Keratinocyte (primary cell): ENCODE data around the gene CNDP2. TPM values are rescaled to one million over a fixed set of nuclear protein-coding genes. Genes with fewer than 3 reads are reported as not detected.

Experiments used
- DNase-seq: peaks from one replicate; pipeline ENCODE4 v3.0.0-alpha.2; 2011; ENCODE audit warnings: low read depth, missing footprints, low spot score
- FAIRE-seq: peaks from 2 replicates; lab custom pipeline; 2011; peaks lifted over from hg19 to GRCh38; lab: Jason Lieb, UNC
- H2AFZ ChIP-seq: 2 replicates; pipeline ENCODE4 v1.6.0; 2012; ENCODE audit warnings: low read length, control low read depth, inconsistent platforms; ENCODE audit not compliant: control insufficient read depth
- H3K27ac ChIP-seq: 2 replicates; pipeline ENCODE4 v1.5.1; 2011; ENCODE audit warnings: low read length; ENCODE audit not compliant: control insufficient read depth, insufficient read depth
- H3K27me3 ChIP-seq: 3 replicates; pipeline ENCODE4 v1.6.0; 2011; ENCODE audit warnings: low read length; ENCODE audit not compliant: control insufficient read depth, insufficient read depth; ENCODE audit errors: extremely low read depth
- H3K36me3 ChIP-seq, 2 experiments: 2 replicates in 1 of 2; 3 replicates in 1 of 2; pipeline ENCODE4 v1.5.1; 2011; ENCODE audit warnings: low read length in 2 of 2, mild to moderate bottlenecking in 1 of 2; ENCODE audit not compliant: control insufficient read depth in 2 of 2, insufficient read depth in 2 of 2; ENCODE audit errors: extremely low read depth in 1 of 2
- H3K4me1 ChIP-seq: 3 replicates; pipeline ENCODE4 v1.5.1; 2011; ENCODE audit warnings: low read length; ENCODE audit not compliant: control insufficient read depth, insufficient read depth; ENCODE audit errors: extremely low read depth
- H3K4me2 ChIP-seq: 3 replicates; pipeline ENCODE4 v1.6.0; 2011; ENCODE audit warnings: low read depth, low read length; ENCODE audit not compliant: control insufficient read depth, insufficient read depth; ENCODE audit errors: extremely low read depth
- H3K4me3 ChIP-seq, 3 experiments: fragments of 200-600 bp in 1 of 3; sonication (generic) in 1 of 3; 2 replicates in 2 of 3; 3 replicates in 1 of 3; pipeline ENCODE4 v1.5.1; 2011 to 2016; ENCODE audit warnings: low read length in 3 of 3, mild to moderate bottlenecking in 3 of 3, control low read depth in 2 of 3, inconsistent platforms in 1 of 3, low read depth in 1 of 3, mixed read lengths in 1 of 3, mixed run types in 1 of 3, moderate library complexity in 1 of 3; ENCODE audit not compliant: control insufficient read depth in 2 of 3, insufficient read depth in 2 of 3; ENCODE audit errors: extremely low read depth in 1 of 3
- H3K79me2 ChIP-seq: 2 replicates; pipeline ENCODE4 v1.6.0; 2012; ENCODE audit warnings: low read length; ENCODE audit not compliant: control insufficient read depth, insufficient read depth
- H3K9ac ChIP-seq: 3 replicates; pipeline ENCODE4 v1.6.0; 2011; ENCODE audit warnings: low read length; ENCODE audit not compliant: control insufficient read depth, insufficient read depth; ENCODE audit errors: extremely low read depth
- H3K9me1 ChIP-seq: 3 replicates; pipeline ENCODE4 v1.6.0; 2011; ENCODE audit warnings: low read length; ENCODE audit not compliant: control insufficient read depth, insufficient read depth; ENCODE audit errors: extremely low read depth
- H3K9me3 ChIP-seq: 2 replicates; pipeline ENCODE4 v1.5.1; 2012; ENCODE audit warnings: low read depth, low read length; ENCODE audit not compliant: control insufficient read depth
- H4K20me1 ChIP-seq: 3 replicates; pipeline ENCODE4 v1.6.0; 2011; ENCODE audit warnings: low read length; ENCODE audit not compliant: control insufficient read depth, insufficient read depth; ENCODE audit errors: extremely low read depth
- CTCF ChIP-seq, 3 experiments: IDR thresholded peaks in 1 of 3; conservative IDR thresholded peaks in 1 of 3; optimal IDR thresholded peaks in 1 of 3; 2 replicates in 2 of 3; 3 replicates in 1 of 3; pipeline versions ENCODE3 to v1.5.1; 2011; ENCODE audit warnings: low read length in 3 of 3, mild to moderate bottlenecking in 3 of 3, moderate library complexity in 2 of 3, control low read depth in 1 of 3, inconsistent platforms in 1 of 3; ENCODE audit not compliant: insufficient read depth in 2 of 3; ENCODE audit errors: extremely low read depth in 1 of 3
- EZH2 ChIP-seq: IDR thresholded peaks from one replicate; pipeline ENCODE4 v1.6.1; 2012; ENCODE audit warnings: inconsistent platforms, mild to moderate bottlenecking, low read length, moderate library complexity
- dilution Hi-C: fragments of 300-500 bp; cut with MboI; formaldehyde crosslinking; loops from one replicate; pipeline ENCODE4 v1.7.0; 2020; ENCODE audit warnings: low sequenced_read_pairs; ENCODE audit not compliant: extremely low pct_ligation_motif_present
- polyA plus RNA-seq, 5 experiments: library from polyadenylated mRNA; depleted of rRNA in 3 of 5; stranded (reverse) in 3 of 5; stranded (forward) in 1 of 5; unstranded in 1 of 5; fragments of >200 nt; gene quantifications; 1 replicate in 1 of 5; 2 replicates in 3 of 5; 3 replicates in 1 of 5; pipeline versions ENCODE4 v1.2.1 to v1.2.3, GENCODE V29; 2011 to 2012; ENCODE audit warnings: missing spikeins in 2 of 5, low read depth in 1 of 5, low replicate concordance in 1 of 5

The CNDP2 gene
- polyA plus RNA-seq, 1 donor (not counting 4 experiments of a cell fraction or from before 2014, with no cell fraction given), result 126 TPM

- FAIRE-seq (no peak), DNase-seq (no peak)
- H3K9me1 ChIP-seq, result no peaks in the 10 kb centered on the region
- H3K4me3 ChIP-seq, result no peak overlapping the region
- no peak overlapping the region for H2AFZ ChIP-seq
- no peaks in the 10 kb centered on the region for H3K36me3 ChIP-seq
- no peak overlapping the region for H3K9ac ChIP-seq
- H3K4me1 ChIP-seq, result no peaks in the 10 kb centered on the region
- dilution Hi-C loops, result no loop called here
- H3K4me2 ChIP-seq, result no peak overlapping the region
- no peak overlapping the region for H3K27ac ChIP-seq
- TF ChIP-seq CTCF (optimal IDR thresholded peaks at IDR 0.05 in 1 of 3, IDR thresholded peaks at IDR 0.05 in 1 of 3, conservative IDR thresholded peaks at IDR 0.05 in 1 of 3; ENCODE audit: extremely low read depth in 1 of 3, insufficient read depth in 2 of 3, low read length in 3 of 3), result no peak
- no peak for TF ChIP-seq EZH2
- no peaks in the 10 kb centered on the region for H3K9me3 ChIP-seq
- no peaks in the 10 kb centered on the region for H3K79me2 ChIP-seq
- H4K20me1 ChIP-seq, result no peaks in the 10 kb centered on the region
- H3K27me3 ChIP-seq, result peaks cover 49% of the 10 kb centered on the region
Measured at GRCh38 chr18:74455386-74455785, 40.8 kb upstream of the CNDP2 start.

GRCh38 chr18:74456017-74456348, 40.2 kb upstream of the CNDP2 start:
- Histone ChIP-seq H3K4me2 (no peak overlapping the region), H3K27me3 (peaks cover 49% of the 10 kb centered on the region), H2AFZ (no peak overlapping the region), H3K27ac (no peak overlapping the region), H3K9me1 (no peaks in the 10 kb centered on the region), H3K79me2 (no peaks in the 10 kb centered on the region), H4K20me1 (no peaks in the 10 kb centered on the region), H3K36me3 (no peaks in the 10 kb centered on the region), H3K9ac (no peak overlapping the region), H3K4me3 (no peak overlapping the region), H3K4me1 (no peaks in the 10 kb centered on the region), H3K9me3 (no peaks in the 10 kb centered on the region)
- DNase-seq, result no peak
- TF ChIP-seq EZH2 (no peak), CTCF (optimal IDR thresholded peaks at IDR 0.05 in 1 of 3, IDR thresholded peaks at IDR 0.05 in 1 of 3, conservative IDR thresholded peaks at IDR 0.05 in 1 of 3; ENCODE audit: extremely low read depth in 1 of 3, insufficient read depth in 2 of 3, low read length in 3 of 3) (no peak)
- dilution Hi-C loops, result no loop called here
- no peak for FAIRE-seq
